Superior temporal gyrus (tissue), 1 donor: Measurements from ENCODE around the gene UBE4A.

Source experiments
- DNase-seq: peaks from one replicate; pipeline ENCODE4 v3.0.0-alpha.2; 2016; ENCODE audit errors: extremely low spot score

Gene UBE4A

DNA sequence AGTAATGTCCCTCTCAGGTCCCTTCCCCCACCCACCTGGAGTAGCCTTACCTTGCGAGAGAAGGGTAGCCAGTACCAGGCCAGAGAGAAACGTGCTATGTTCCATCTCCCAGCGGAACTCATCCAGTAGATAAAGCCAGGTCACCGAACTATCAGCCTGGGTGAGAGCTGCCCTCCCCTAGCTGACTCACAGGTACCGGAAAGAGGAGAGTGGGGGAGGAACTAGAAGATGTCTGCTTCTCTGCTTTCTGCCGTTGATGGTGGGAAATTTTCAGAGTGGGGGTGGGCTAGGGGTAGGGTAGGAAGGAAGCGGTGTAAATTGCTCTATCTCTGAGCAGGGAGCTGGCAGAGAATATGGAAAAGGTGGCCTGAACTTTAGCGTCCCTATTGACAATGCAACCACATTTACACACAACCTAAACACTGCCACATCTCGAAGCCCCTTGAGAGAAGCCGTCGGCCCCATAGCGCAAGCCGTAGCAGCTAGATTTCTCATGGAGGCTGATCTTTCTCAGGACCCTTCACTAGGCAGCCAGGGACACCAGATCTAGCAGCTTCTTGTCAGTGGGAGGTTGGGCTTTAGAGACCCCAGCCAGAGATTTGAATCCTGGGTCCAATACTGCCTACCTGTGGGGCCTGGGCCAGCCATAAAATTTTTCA, 16.8 kb upstream of the UBE4A start, which contains the start of gene CD3D:
TSS of gene CD3D (minus strand) at position 203 of the 659 bp plus-strand sequence. CDS start at position 105, 98 bp downstream.
- DNase-seq: no peak

DNA sequence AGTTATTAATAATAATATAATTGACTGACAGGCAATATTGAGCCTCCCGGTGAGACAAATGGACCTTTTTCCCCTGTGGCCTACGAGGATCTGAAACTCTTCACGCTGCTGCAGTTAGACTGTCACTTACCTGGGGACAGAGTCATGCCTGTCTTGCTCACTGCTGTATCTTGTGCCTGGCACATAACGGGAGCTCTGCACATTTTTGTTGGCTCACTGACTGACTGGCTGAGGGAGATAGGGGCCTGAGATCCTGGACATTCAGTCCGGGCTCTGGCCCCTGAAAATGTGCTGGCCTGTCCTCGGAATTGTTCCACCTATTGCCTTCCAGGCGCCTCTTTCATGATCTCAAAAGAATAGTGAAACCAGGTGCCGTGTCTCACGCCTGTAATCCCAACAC, 16.2 kb upstream of the UBE4A start:
- no peak for DNase-seq

DNA sequence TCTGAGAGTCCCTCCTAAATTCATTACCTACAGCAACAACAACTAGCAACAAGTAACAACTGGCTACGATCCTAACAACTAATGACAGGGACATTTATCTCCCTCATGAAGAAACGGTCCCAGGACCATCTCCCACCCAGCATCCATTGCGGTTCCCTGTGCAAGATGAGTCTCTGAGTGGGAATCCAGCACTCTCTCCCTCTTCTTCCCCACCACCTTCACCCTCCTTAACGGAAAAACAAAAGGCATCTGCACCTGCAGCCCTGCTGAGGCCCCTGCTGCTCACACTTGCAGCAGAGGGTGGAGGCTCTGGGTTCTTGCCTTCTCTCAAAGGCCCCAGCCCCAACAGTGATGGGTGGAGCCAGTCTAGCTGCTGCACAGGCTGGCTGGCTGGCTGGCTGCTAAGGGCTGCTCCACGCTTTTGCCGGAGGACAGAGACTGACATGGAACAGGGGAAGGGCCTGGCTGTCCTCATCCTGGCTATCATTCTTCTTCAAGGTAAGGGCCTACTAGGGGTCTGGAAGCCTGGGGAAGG, 15.4 kb upstream of the UBE4A start, which contains the start of gene CD3G:
TSS of gene CD3G (plus strand) at position 364 of the 535 bp plus-strand sequence. CDS start at position 444, 80 bp downstream.
- DNase-seq: no peak

DNA sequence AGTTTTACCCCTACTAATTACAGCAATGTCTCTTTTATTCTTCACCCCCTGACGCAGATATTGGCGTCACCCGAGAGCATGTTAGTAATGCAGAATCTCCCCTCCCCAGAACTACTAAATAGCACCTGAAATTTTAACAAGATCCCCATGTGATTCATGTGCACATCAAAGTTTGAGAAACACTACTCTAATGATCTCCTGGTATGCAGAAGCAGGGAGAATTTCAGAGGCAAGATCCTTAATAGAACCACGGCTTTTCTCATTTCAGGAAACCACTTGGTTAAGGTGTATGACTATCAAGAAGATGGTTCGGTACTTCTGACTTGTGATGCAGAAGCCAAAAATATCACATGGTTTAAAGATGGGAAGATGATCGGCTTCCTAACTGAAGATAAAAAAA, 9.9 kb upstream of the UBE4A start:
- no peak for DNase-seq

DNA sequence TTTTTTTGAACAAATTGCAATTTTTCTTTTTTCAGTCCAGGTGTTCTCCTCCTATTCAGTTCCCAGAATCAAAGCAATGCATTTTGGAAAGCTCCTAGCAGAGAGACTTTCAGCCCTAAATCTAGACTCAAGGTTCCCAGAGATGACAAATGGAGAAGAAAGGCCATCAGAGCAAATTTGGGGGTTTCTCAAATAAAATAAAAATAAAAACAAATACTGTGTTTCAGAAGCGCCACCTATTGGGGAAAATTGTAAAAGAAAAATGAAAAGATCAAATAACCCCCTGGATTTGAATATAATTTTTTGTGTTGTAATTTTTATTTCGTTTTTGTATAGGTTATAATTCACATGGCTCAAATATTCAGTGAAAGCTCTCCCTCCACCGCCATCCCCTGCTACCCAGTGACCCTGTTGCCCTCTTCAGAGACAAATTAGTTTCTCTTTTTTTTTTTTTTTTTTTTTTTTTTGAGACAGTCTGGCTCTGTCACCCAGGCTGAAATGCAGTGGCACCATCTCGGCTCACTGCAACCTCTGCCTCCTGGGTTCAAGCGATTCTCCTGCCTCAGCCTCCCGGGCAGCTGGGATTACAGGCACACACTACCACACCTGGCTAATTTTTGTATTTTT, 6.2 kb upstream of the UBE4A start:
- peak; percentile 76 for DNase-seq

DNA sequence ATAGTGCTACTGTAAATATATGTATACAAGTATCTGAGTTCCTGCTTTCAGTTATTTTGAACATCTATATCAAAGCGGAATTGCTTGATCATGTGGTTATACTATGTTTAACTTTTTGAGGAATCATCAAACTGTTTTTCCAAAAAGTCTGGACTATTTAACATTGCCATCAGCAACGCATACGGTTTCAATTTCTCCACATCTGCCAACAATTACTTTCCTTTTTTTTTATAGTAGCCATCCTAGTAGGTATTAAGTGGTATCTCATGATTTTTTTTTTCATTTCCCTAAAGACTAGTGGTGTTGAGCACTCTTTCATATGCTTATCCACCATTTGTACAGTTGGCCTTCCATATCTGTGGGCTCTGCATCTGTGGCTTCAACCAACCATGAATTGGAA, 1.3 kb upstream of the UBE4A start:
- DNase-seq: no peak

DNA sequence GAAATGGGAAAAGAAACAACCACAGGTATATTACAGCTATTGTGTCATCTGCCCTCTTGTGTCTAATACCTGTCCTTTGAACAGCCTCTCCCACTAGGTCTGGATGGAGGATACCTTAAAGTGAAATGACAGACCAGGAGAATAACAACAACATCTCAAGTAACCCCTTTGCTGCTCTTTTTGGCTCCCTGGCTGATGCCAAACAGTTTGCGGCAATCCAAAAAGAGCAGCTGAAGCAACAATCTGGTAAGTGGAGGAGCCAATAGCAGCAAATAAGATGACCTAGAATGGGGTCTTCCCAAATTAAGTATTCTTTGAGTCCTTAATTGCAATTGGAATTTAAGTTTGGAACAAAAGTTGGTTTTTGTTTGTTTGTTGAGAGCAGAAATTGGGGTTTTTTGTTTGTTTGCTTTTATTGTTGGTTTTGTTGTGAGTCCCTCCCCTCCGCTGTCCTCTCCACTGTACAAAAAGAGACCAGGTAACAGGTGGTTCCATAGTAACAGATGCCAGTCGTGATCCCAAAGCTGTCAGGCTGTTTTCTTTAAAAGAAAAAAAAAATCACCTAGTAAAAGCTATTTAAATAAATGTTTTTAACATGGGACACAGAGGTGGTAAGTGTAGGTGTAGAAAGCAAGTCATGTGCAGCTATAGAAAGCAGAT, 5.7 kb downstream of the UBE4A start:
- no peak for DNase-seq

DNA sequence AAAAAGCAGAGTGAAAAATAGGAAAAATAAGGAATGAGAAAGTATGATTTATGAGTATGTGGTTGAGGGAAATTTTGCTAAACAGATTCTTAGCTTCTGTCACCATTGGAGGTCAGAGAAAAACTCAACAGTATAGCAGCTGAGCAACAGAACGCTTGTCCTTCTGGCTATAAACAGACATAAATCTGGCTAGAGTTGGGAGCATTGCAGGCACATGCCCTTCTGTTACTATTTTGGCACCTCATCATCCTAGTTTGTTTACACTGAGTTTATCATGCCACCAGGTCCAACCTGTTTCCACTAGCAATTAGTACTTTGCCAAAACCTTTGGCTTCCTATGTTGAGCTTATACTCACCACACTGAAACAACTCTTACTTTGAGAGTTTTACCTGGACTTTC, 6.9 kb downstream of the UBE4A start:
- DNase-seq: no peak

DNA sequence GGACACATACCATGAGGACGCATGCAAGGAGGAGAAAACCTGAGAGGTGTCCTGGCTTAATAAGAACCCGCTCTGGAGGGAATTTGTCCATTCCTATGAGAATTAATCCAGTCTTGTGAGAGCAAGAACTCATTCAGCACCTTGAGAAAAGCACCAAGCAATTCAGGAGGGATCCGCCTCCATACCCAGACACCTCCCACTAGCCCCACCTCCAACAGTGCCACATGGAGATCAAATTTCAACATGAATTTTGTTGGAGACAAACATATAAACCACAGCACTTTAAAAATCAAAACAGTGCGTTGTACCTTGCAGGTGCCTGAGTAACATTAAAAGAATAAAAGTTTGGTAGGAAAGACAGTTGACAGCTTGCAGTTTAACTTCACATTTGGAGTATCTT, 11.4 kb downstream of the UBE4A start:
- no peak for DNase-seq

DNA sequence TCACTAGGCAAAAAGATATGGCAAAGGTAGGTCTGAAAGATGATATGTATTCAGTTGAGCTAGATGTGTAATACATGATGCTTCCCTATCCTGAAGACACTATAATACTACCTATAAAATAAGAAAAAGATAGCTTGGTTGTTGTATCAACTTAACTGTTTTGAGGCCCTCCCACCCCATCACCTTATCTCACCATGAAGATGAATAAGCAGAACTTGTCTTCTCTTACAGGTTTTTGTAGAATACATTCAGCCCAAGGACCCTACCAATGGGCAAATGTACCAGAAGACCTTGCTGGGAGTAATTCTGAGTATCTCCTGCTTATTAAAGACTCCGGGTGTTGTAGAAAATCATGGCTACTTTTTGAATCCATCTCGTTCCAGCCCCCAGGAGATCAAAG, 13.9 kb downstream of the UBE4A start:
- DNase-seq: no peak

DNA sequence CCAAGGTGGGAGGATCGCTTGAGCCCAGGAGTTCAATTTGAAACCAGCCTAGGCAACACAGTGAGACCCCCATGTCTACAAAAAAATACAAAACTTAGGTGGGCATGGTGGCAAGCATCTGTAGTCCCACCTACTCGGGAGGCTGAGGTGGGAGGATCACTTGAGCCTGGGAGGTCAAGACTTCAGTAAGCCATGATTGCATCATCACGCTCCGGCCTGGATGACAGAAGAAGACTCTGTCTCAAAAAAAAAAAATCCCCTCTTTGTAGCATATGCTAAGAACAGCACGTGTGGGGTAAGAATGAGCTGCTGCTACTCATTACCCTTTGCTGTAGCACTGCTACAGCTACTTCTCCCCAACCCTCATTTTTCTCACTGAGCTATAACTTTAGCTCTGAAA, 14.5 kb downstream of the UBE4A start:
- no peak for DNase-seq

DNA sequence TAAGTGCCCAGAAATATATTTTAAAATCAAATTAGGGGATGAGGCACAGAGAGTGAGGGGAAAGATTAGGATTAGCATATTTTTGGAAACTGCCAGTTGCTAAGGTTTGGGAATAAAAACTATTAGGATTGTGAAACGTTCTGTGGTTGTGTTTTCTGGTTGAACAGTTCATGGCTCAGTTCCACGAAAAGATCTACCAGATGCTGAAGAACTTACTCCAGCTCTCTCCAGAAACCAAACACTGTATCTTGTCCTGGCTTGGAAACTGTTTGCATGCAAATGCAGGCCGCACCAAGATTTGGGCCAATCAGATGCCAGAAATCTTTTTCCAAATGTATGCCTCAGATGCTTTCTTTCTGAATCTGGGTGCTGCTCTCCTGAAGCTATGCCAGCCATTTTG, 15.3 kb downstream of the UBE4A start:
- no peak for DNase-seq

DNA sequence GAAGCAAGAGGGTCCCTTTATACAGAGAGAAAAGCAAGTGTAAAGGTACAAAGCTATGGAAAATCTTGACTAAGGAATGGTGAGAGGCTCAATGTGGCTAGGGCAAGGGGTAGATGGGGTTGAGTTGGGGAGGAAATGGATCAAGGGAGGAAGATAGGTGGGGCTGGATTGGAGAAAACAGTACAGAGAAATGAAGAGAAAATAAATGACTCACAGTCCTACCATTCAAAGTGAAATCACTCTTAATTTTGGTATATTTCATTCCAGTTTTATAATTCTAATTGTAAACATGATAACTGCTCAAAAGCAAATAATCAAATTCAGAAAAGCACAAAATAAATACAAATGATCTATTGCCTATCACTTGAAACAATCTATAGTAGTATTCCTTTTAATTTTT, 16.6 kb downstream of the UBE4A start:
- DNase-seq: no peak

DNA sequence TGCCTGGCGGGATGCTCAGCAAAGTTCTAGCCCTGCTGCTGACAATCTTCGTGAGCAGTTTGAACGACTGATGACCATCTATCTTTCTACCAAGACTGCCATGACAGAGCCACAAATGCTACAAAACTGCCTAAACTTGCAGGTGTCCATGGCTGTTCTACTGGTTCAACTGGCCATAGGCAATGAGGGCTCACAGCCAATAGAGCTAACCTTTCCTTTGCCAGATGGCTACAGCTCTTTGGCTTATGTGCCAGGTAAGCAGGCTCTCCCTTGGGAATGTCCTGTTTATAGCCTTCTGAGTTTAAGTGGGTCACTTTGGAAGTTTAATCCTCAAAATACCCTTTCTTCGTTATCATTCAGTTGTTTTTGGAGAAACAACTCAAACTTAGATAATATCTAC, 20.1 kb downstream of the UBE4A start:
- DNase-seq: no peak

DNA sequence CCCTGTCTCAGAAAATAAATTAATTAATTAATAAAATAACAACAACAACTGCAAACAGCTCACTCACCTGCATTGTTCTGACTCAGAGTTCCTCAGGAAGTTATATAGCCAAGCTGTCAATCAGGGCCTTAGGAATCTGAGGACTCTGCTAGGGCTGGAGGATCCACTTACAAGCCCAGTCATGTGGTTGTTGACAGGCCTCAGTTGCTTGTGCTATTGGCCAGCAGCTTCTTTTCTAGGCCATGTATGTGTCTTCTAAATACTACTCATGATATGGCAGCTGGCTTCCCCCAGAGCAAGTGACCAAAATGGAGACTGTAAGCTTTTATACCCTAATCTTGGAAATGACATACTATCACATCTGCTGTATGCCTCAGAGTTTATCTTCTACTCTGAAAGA, 21.2 kb downstream of the UBE4A start:
- DNase-seq: no peak

DNA sequence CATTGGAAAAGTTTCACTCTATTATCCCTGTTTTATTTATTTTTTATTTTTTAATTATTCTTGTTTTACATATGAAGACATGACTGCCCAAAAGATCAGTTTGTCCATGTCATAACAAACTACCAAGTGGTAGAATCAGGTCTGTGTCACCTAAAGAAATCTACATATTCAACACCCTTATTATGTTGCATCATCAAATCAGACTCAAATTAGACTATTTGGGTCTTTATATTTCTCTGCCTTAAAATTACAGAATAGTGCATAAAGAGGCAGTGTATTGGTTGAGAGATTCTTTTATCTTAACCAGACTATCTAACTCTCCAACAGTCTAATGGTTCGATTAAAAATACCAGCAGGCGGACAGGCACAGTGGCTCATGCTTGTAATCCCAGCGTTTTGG, 23.6 kb downstream of the UBE4A start:
- DNase-seq: no peak

DNA sequence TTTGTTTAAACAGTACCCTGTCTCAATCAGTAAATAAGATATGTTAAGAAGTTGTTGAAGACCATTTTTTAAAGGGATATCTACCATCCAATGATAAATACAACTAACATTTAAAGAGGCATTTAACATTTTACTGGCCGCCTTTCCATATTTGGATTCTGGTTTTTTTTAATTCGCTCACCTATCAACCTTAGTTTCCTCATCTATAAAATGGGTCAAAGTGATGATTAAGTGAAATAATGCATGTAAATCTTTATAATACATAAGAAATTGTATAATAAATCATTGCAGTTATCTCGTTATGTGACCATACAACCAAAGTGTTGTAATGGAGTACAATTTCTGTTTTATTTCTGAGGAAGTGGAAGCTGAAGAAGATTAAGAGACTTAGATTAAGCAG, 24.3 kb downstream of the UBE4A start:
- no peak for DNase-seq

DNA sequence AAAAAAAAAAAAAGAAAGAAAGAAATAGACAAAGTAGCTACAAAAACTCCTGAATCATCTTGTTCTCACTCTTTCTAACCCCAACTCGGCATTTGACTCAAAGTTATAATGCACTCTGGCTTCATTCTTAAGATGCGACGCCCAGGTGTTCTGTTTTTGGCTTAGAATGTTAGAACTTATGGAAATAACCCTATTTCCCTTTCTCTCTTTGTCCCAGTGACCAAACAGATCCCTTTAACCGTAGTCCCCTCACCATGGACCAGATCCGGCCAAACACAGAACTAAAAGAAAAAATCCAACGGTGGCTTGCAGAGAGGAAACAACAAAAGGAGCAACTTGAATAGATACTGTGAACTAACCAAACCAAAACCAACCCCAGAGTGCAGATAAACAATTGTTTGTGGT, 36.7 kb downstream of the UBE4A start:
- DNase-seq: no peak

DNA sequence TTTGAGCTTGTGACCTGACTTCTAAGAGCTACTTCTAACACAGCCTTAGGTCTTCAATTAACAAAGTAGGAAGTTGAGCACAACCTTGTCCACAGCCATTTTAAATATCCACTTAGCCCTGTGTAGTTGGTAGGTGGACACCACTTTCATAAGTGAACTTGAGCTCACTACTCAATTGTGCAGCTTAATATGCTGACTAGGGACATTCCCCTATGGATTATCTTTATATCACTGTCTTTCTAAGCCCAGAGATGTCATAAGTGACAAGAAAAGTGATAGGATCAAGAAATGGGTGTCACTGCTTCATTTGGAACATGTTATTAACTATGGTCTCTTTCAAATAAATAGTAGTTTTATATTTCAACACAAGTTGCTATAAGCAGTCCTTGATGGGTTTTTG, 38.0 kb downstream of the UBE4A start:
- no peak for DNase-seq

DNA sequence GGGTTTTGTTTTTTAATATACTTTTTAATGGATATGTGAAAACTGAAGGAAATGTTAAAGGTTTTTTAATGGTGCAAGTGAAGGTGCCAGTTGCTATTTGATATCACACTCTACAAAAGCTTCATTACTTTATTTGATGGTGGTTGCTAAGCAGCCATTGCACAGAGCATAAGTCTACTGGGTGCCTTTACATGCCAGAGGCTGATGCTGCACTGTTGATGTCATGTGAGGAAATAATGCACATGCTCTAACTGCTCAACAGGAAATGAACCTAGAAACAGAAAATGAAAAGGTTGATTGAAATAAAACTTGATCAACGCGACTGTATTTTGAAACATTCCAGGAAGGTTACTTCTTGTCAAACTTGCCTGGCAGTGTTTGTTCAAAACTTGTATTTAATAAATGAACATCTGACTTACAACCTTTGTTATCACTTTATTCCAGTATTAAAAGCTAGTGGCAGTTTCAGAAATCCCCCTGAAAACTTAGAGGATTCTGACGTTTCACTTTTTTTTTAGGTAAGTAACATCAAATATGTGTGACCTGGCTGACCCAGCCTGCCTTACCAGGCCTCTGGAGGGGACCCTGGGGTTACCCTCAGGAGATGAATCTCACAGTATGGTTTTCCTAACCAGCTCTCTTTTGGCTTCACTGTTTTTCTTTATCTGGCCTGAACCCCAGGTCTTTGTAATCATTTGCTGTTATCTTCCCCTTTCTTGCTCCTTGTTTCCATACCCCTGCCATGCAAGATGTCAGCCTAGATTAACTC, 39.6 kb downstream of the UBE4A start:
- DNase-seq: no peak

DNA sequence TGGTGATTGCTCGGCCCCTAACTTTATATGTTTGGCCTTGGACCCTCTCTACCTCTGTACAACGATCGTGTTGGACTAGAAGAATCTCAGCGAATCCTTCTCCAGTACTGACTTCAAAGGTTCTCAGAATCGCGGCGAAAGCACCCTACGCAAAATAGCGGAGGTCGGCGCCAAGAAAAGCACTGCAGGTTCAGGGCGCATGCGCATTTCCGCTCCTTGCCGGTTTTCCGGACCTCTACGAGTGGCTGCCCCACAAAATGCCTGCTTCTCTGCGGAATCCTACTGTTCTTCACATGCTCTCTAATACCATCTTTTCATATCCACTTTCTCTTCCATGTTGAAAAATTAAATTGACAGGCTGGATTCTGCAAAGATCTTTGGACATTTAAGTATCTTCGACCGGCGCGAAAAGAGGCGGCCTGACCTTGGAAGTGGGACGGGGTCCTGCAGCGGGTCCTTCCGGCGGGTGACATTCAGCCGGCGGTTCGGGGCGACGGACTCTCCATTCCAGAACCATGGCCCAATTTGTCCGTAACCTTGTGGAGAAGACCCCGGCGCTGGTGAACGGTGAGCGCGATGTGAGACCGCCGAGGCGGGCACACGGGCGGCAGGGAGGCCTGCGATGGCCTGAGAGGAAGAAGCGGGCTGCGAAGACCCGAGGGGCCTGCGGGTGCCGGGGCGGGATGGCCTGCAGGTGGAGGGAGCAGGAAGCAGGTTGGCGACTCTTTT, 41.9 kb downstream of the UBE4A start, which contains the start of gene ATP5MG:
TSS of gene ATP5MG (plus strand) at position 456 of the 729 bp plus-strand sequence. CDS start at position 516, 60 bp downstream.
- peak; percentile 97 for DNase-seq
